WTC11 (cell line): ENCODE data around the gene FTH1. TPM values are rescaled to one million over a fixed set of nuclear protein-coding genes. Genes with fewer than 3 reads are reported as not detected.

Source experiments
- ATAC-seq: fragments of 200-7000 bp; cut with Tn5 transposase; 2 replicates; pipeline ENCODE4 v1.10.0; 2021; ENCODE audit warnings: mild to moderate bottlenecking, moderate library complexity
- CTCF ChIA-PET: fragments of 300-600 bp; sonication (Branson Sonifier 250); formaldehyde crosslinking; loops from one replicate; lab custom pipeline; 2021; ENCODE audit warnings: antibody characterized with exemption; lab: Charles Lee
- POLR2A ChIA-PET: fragments of 350-600 bp; sonication (Branson Sonifier 250); formaldehyde crosslinking; loops from one replicate; lab custom pipeline; 2021; ENCODE audit warnings: antibody characterized with exemption; lab: Charles Lee
- DNase-seq: peaks from one replicate; pipeline ENCODE4 v3.0.0; 2021; ENCODE audit warnings: low spot score
- H3K27ac Mint-ChIP-seq: 2 replicates; pipeline ENCODE4 v1.8.0; 2021; ENCODE audit warnings: mixed read lengths
- H3K27me3 Mint-ChIP-seq: 2 replicates; pipeline ENCODE4 v1.8.0; 2021; ENCODE audit warnings: low read depth, mild to moderate bottlenecking, moderate library complexity, mixed read lengths
- H3K36me3 Mint-ChIP-seq: 2 replicates; pipeline ENCODE4 v1.8.0; 2021; ENCODE audit warnings: mixed read lengths
- H3K4me1 Mint-ChIP-seq: 2 replicates; pipeline ENCODE4 v1.8.0; 2022; ENCODE audit warnings: mixed read lengths
- H3K4me3 Mint-ChIP-seq: 2 replicates; pipeline ENCODE4 v1.8.0; 2021; ENCODE audit warnings: mild to moderate bottlenecking, moderate library complexity, mixed read lengths
- H3K9me3 Mint-ChIP-seq: 2 replicates; pipeline ENCODE4 v1.8.0; 2021; ENCODE audit warnings: mixed read lengths
- ARID4B ChIP-seq: sonication (generic); formaldehyde crosslinking; IDR thresholded peaks from 2 replicates; pipeline ENCODE4 v1.8.0; 2023; ENCODE audit warnings: missing genetic modification reagents, mild to moderate bottlenecking, borderline replicate concordance
- CREM ChIP-seq: sonication (generic); formaldehyde crosslinking; IDR thresholded peaks from 2 replicates; pipeline ENCODE4 v1.8.1; 2022; ENCODE audit warnings: mild to moderate bottlenecking, missing genetic modification reagents, moderate library complexity
- E2F4 ChIP-seq: sonication (generic); formaldehyde crosslinking; IDR thresholded peaks from 2 replicates; pipeline ENCODE4 v1.8.1; 2022; ENCODE audit warnings: low read depth, mild to moderate bottlenecking, moderate library complexity, missing genetic modification reagents, borderline replicate concordance
- ERG ChIP-seq: fragments of 250-450 bp; sonication (Bioruptor Pico); IDR thresholded peaks from 2 replicates; pipeline ENCODE4 v1.8.0; 2021; ENCODE audit warnings: mild to moderate bottlenecking
- FOXP1 ChIP-seq: sonication (generic); formaldehyde crosslinking; IDR thresholded peaks from 2 replicates; pipeline ENCODE4 v1.8.0; 2022; ENCODE audit warnings: missing genetic modification reagents, mild to moderate bottlenecking, moderate library complexity, borderline replicate concordance
- GABPB1 ChIP-seq: sonication (generic); formaldehyde crosslinking; IDR thresholded peaks from 2 replicates; pipeline ENCODE4 v1.8.1; 2023; ENCODE audit warnings: mild to moderate bottlenecking, missing genetic modification reagents
- MXD4 ChIP-seq: fragments of 250-450 bp; sonication (Bioruptor Pico); IDR thresholded peaks from 2 replicates; pipeline ENCODE4 v1.8.0; 2021; ENCODE audit warnings: mild to moderate bottlenecking, moderate library complexity, borderline replicate concordance
- MYBL2 ChIP-seq: sonication (generic); formaldehyde crosslinking; IDR thresholded peaks from 2 replicates; pipeline ENCODE4 v1.8.1; 2023; ENCODE audit warnings: mild to moderate bottlenecking, moderate library complexity, missing genetic modification reagents
- NFE2L1 ChIP-seq: sonication (generic); formaldehyde crosslinking; IDR thresholded peaks from 2 replicates; pipeline ENCODE4 v1.8.1; 2023; ENCODE audit warnings: missing genetic modification reagents
- NR1H2 ChIP-seq: sonication (generic); formaldehyde crosslinking; IDR thresholded peaks from 2 replicates; pipeline ENCODE4 v1.9.0; 2021; ENCODE audit warnings: mild to moderate bottlenecking, moderate library complexity, missing genetic modification reagents
- PRRX2 ChIP-seq: fragments of 250-450 bp; sonication (Bioruptor Pico); IDR thresholded peaks from 2 replicates; pipeline ENCODE4 v1.8.0; 2021; ENCODE audit warnings: mild to moderate bottlenecking
- RELA ChIP-seq: sonication (generic); formaldehyde crosslinking; IDR thresholded peaks from 2 replicates; pipeline ENCODE4 v1.8.1; 2022; ENCODE audit warnings: missing genetic modification reagents, mild to moderate bottlenecking, borderline replicate concordance
- TEAD4 ChIP-seq: sonication (generic); formaldehyde crosslinking; IDR thresholded peaks from 2 replicates; pipeline ENCODE4 v1.8.0; 2022; ENCODE audit warnings: mild to moderate bottlenecking, missing genetic modification reagents
- TP53 ChIP-seq: sonication (generic); formaldehyde crosslinking; IDR thresholded peaks from 2 replicates; pipeline ENCODE4 v1.8.1; 2023; ENCODE audit warnings: mild to moderate bottlenecking, missing genetic modification reagents
- USF1 ChIP-seq: sonication (generic); formaldehyde crosslinking; IDR thresholded peaks from 2 replicates; pipeline ENCODE4 v1.8.0; 2022; ENCODE audit warnings: mild to moderate bottlenecking, missing genetic modification reagents
- ZNF232 ChIP-seq: sonication (generic); formaldehyde crosslinking; IDR thresholded peaks from 2 replicates; pipeline ENCODE4 v1.8.0; 2022; ENCODE audit warnings: mild to moderate bottlenecking, missing genetic modification reagents
- ZNF281 ChIP-seq: sonication (generic); formaldehyde crosslinking; IDR thresholded peaks from 2 replicates; pipeline ENCODE4 v1.8.0; 2023; ENCODE audit warnings: mild to moderate bottlenecking, missing genetic modification reagents
- ZNF416 ChIP-seq: fragments of 250-450 bp; sonication (Bioruptor Pico); IDR thresholded peaks from 2 replicates; pipeline ENCODE4 v1.9.0; 2021; ENCODE audit warnings: mild to moderate bottlenecking, inconsistent platforms
- ZNF425 ChIP-seq: fragments of 250-450 bp; sonication (Bioruptor Pico); conservative IDR thresholded peaks from 2 replicates; pipeline ENCODE4 v1.9.0; 2021; ENCODE audit warnings: mild to moderate bottlenecking
- total RNA-seq: library from RNA; stranded (reverse); gene quantifications from 3 replicates; pipeline ENCODE4 v1.2.3, GENCODE V29; 2021

Gene FTH1
- total RNA-seq, 1 experiment from 2014 or later = 1,108 TPM

- Mint-ChIP-seq H3K36me3 (peaks cover 35% of the 10 kb centered on the region), H3K27ac (no peak overlapping the region), H3K27me3 (no peaks in the 10 kb centered on the region)
- no peak for ATAC-seq
- TF ChIP-seq RELA (CRISPR knock-in tag) (no peak), ARID4B (CRISPR knock-in tag) (no peak), ZNF232 (CRISPR knock-in tag) (no peak), NFE2L1 (CRISPR knock-in tag) (no peak), TEAD4 (CRISPR knock-in tag) (no peak), GABPB1 (no peak), E2F4 (no peak), USF1 (CRISPR knock-in tag) (no peak)
- TF ChIP-seq, all 79 proteins: peak for 0
- H3K4me3 Mint-ChIP-seq = no peak overlapping the region
- CTCF ChIA-PET = interaction anchor here (1.7 kb wide), 1 partner anchor 118 kb away, joined by 7 read pairs; no protein-coding TSS in a partner anchor
- peaks cover 19% of the 10 kb centered on the region for H3K4me1 Mint-ChIP-seq
- H3K9me3 Mint-ChIP-seq = no peaks in the 10 kb centered on the region
- POLR2A ChIA-PET = interaction anchor here (1.0 to 2.9 kb wide), 2 partner anchors 9 to 14 kb away, joined by 3 to 11 read pairs; partner anchors contain the start of gene BEST1
- no peak for DNase-seq
These were observed 3.3 kb downstream of the FTH1 start for GRCh38 chr11:61964058-61964665.

- ChIA-PET POLR2A (interaction anchor here (1.0 to 2.9 kb wide), 3 partner anchors 8 to 148 kb away, joined by 3 to 11 read pairs (median 3); partner anchors contain the start of gene BEST1), CTCF (interaction anchor here (1.7 kb wide), 1 partner anchor 118 kb away, joined by 7 read pairs; no protein-coding TSS in a partner anchor)
- H3K27ac Mint-ChIP-seq = peak overlapping the region; percentile 45
- H3K4me1 Mint-ChIP-seq = peaks cover 13% of the 10 kb centered on the region
- H3K36me3 Mint-ChIP-seq = peaks cover 35% of the 10 kb centered on the region
- no peak overlapping the region for H3K4me3 Mint-ChIP-seq
- ATAC-seq (no peak), DNase-seq (no peak)
- H3K9me3 Mint-ChIP-seq = no peaks in the 10 kb centered on the region
- no peak for TF ChIP-seq USF1 (CRISPR knock-in tag)
- TF ChIP-seq PRRX2 = 0 out of 2 replicates have a peak, but pooled peaks have one; percentile 61
- no peak for TF ChIP-seq FOXP1
- TF ChIP-seq NR1H2 = no peak
- TF ChIP-seq TP53 = no peak
- TF ChIP-seq ZNF416 (CRISPR knock-in tag) = peak; percentile 32
- TF ChIP-seq ZNF281 (CRISPR knock-in tag) = 0 out of 2 replicates have a peak, but pooled peaks have one; percentile 50
- peak; percentile 78; the same call in 1 of the 2 replicates for TF ChIP-seq ERG (CRISPR knock-in tag)
- TF ChIP-seq CREM (CRISPR knock-in tag) = no peak
- peak; percentile 20; the same call in 1 of the 2 replicates for TF ChIP-seq ZNF425 (CRISPR knock-in tag)
- no peak for TF ChIP-seq MYBL2
- no peak for TF ChIP-seq MXD4 (CRISPR knock-in tag)
- H3K27me3 Mint-ChIP-seq = no peaks in the 10 kb centered on the region
These were observed 4.0 kb downstream of the FTH1 start for GRCh38 chr11:61963282-61964057.
